Measurements from ENCODE around the gene HNRNPH2.

- TF ChIP-seq POLR2AphosphoS5 (IDR thresholded peaks at IDR 0.05; ENCODE audit: control insufficient read depth, insufficient read depth, low read depth, low read length) (no peak), TOE1 (IDR thresholded peaks at IDR 0.05; ENCODE audit: borderline replicate concordance) (no peak), TOE1 (CRISPR knock-in tag; IDR thresholded peaks at IDR 0.05; ENCODE audit: borderline replicate concordance, low read depth) (no peak), ZZZ3 (IDR thresholded peaks at IDR 0.05) (no peak), SAP30 (IDR thresholded peaks at IDR 0.05; ENCODE audit: borderline replicate concordance, insufficient read depth, low read depth, low read length, poor library complexity, severe bottlenecking) (no peak), CGGBP1 (CRISPR knock-in tag; IDR thresholded peaks at IDR 0.05) (no peak), MXI1 (IDR thresholded peaks at IDR 0.05; ENCODE audit: low read depth, low read length) (no peak), ATF1 (CRISPR knock-in tag; IDR thresholded peaks at IDR 0.05) (no peak), ATF1 (tag; IDR thresholded peaks at IDR 0.05) (no peak), JUND (IDR thresholded peaks at IDR 0.05; ENCODE audit: borderline replicate concordance, low read depth, low read length) (no peak), JUND (tag; IDR thresholded peaks at IDR 0.05; ENCODE audit: borderline replicate concordance, low read depth, low read length) (no peak), POLR2A (conservative IDR thresholded peaks at IDR 0.05) (no peak)
These were observed 19.9 kb downstream of the HNRNPH2 start for GRCh38 chrX:101427954-101428353.

Measured in K562 (cell line).